Loucy (cell line): ENCODE measurements around the gene SCGB1A1.

Source experiments
- CTCF ChIP-seq: fragments of 200-600 bp; sonication (generic); conservative IDR thresholded peaks from 2 replicates; pipeline ENCODE4 v1.5.1; 2014; ENCODE audit warnings: mild to moderate bottlenecking, antibody characterized with exemption, low read length
- EZH2phosphoT487 ChIP-seq: fragments of 200-600 bp; IDR thresholded peaks from 2 replicates; pipeline ENCODE4 v1.6.1; 2018; ENCODE audit warnings: antibody characterized with exemption, mild to moderate bottlenecking, moderate library complexity, borderline replicate concordance

GRCh38 chr11:62444236-62444833 is 25.5 kb downstream of the SCGB1A1 start:
- no peak for TF ChIP-seq CTCF
- no peak for TF ChIP-seq EZH2phosphoT487
